ENCODE results near the gene PLOD1. TPM values are rescaled to one million over a fixed set of nuclear protein-coding genes. Genes with fewer than 3 reads are reported as not detected.

The PLOD1 gene
- total RNA-seq, 1 experiment from 2014 or later, result 64.1 TPM

- H4K20me1 ChIP-seq (ENCODE audit: insufficient read depth), result no peaks in the 10 kb centered on the region
- no peaks in the 10 kb centered on the region for H3F3A ChIP-seq (ENCODE audit: insufficient read depth, low read depth)
- H3K4me3 ChIP-seq, result no peak overlapping the region
- no peak overlapping the region for H2AFZ ChIP-seq
- ChIA-PET CTCF (no interaction called here), POLR2A (ENCODE audit: unreplicated experiment) (no interaction called here)
- intact Hi-C loops (cut with micrococcal nuclease; ENCODE audit: unreplicated experiment), result no loop called here
- no peak overlapping the region for H3K4me2 ChIP-seq
- DNase-seq, result no peak
- no peaks in the 10 kb centered on the region for H3K79me2 ChIP-seq (ENCODE audit: low read depth)
- H3K27ac ChIP-seq, result no peak overlapping the region
- H3K4me1 ChIP-seq (replicated peaks; ENCODE audit: insufficient read depth), result no peaks in the 10 kb centered on the region
- H3K27me3 ChIP-seq (ENCODE audit: insufficient read depth, low read depth), result no peaks in the 10 kb centered on the region
- no peaks in the 10 kb centered on the region for H3K36me3 ChIP-seq (ENCODE audit: low read depth)
- BruUV-seq (replicated peaks), result no TSS peak
- no peaks in the 10 kb centered on the region for H3K9me2 ChIP-seq (ENCODE audit: insufficient read depth)
- H3K9me3 ChIP-seq (ENCODE audit: insufficient read depth, low read depth), result no peaks in the 10 kb centered on the region
- TF ChIP-seq EZH2 (IDR thresholded peaks at IDR 0.05; ENCODE audit: low read depth), result no peak
- TF ChIP-seq, protein P1, sequence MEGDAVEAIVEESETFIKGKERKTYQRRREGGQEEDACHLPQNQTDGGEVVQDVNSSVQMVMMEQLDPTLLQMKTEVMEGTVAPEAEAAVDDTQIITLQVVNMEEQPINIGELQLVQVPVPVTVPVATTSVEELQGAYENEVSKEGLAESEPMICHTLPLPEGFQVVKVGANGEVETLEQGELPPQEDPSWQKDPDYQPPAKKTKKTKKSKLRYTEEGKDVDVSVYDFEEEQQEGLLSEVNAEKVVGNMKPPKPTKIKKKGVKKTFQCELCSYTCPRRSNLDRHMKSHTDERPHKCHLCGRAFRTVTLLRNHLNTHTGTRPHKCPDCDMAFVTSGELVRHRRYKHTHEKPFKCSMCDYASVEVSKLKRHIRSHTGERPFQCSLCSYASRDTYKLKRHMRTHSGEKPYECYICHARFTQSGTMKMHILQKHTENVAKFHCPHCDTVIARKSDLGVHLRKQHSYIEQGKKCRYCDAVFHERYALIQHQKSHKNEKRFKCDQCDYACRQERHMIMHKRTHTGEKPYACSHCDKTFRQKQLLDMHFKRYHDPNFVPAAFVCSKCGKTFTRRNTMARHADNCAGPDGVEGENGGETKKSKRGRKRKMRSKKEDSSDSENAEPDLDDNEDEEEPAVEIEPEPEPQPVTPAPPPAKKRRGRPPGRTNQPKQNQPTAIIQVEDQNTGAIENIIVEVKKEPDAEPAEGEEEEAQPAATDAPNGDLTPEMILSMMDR (conservative IDR thresholded peaks at IDR 0.05), result no peak
Measured at GRCh38 chr1:11943619-11944018, 9.1 kb downstream of the PLOD1 start.

- H3K4me1 ChIP-seq (replicated peaks; ENCODE audit: insufficient read depth), result no peaks in the 10 kb centered on the region
- no peak overlapping the region for H3K4me3 ChIP-seq
- POLR2A ChIA-PET (ENCODE audit: unreplicated experiment), result interaction anchor here (0.5 kb wide), 1 partner anchor 10 kb away, joined by 3 read pairs; the partner anchor contains the start of gene PLOD1
- no peaks in the 10 kb centered on the region for H3K27me3 ChIP-seq (ENCODE audit: insufficient read depth, low read depth)
- no peak overlapping the region for H2AFZ ChIP-seq
- no peaks in the 10 kb centered on the region for H3K9me3 ChIP-seq (ENCODE audit: insufficient read depth, low read depth)
- H3K4me2 ChIP-seq, result no peak overlapping the region
- H3K36me3 ChIP-seq (ENCODE audit: low read depth), result no peaks in the 10 kb centered on the region
- H4K20me1 ChIP-seq (ENCODE audit: insufficient read depth), result no peaks in the 10 kb centered on the region
- intact Hi-C loops (cut with micrococcal nuclease; ENCODE audit: unreplicated experiment), result no loop called here
- TF ChIP-seq, protein P1 (conservative IDR thresholded peaks at IDR 0.05), result no peak
- no peak for TF ChIP-seq EZH2 (IDR thresholded peaks at IDR 0.05; ENCODE audit: low read depth)
- CTCF ChIA-PET, result no interaction called here
- H3F3A ChIP-seq (ENCODE audit: insufficient read depth, low read depth), result no peaks in the 10 kb centered on the region
- DNase-seq, result no peak
- no peaks in the 10 kb centered on the region for H3K79me2 ChIP-seq (ENCODE audit: low read depth)
- H3K9me2 ChIP-seq (ENCODE audit: insufficient read depth), result no peaks in the 10 kb centered on the region
- BruUV-seq (replicated peaks), result no TSS peak
- H3K27ac ChIP-seq, result no peak overlapping the region
Measured at GRCh38 chr1:11944358-11944931, 9.9 kb downstream of the PLOD1 start.

DNA sequence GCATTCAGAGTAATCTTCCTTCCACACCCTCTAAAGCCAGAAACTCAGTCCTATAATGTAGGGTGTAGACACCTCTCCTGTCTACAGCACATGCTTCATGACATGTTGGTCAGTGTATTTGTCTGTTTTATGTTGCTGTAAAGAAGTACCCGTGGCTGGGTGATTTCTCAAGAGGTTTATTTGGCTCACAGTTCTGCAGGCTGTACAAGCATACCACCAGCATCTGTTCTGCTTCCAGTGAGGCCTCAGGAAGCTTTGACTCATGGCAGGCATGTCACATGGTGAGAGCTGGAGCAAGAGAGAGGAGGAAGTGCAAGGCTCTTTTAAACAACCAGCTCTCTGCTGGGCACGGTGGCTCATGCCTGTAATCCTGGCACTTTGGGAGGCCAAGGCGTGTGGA is 12.1 kb downstream of the PLOD1 start:
- H4K20me1 ChIP-seq (ENCODE audit: insufficient read depth), result no peaks in the 10 kb centered on the region
- BruUV-seq (replicated peaks), result no TSS peak
- H3K36me3 ChIP-seq (ENCODE audit: low read depth), result no peaks in the 10 kb centered on the region
- no peaks in the 10 kb centered on the region for H3F3A ChIP-seq (ENCODE audit: insufficient read depth, low read depth)
- H3K27ac ChIP-seq, result no peak overlapping the region
- no peaks in the 10 kb centered on the region for H3K9me3 ChIP-seq (ENCODE audit: insufficient read depth, low read depth)
- H3K4me2 ChIP-seq, result no peak overlapping the region
- H3K27me3 ChIP-seq (ENCODE audit: insufficient read depth, low read depth), result no peaks in the 10 kb centered on the region
- H3K79me2 ChIP-seq (ENCODE audit: low read depth), result no peaks in the 10 kb centered on the region
- H3K9me2 ChIP-seq (ENCODE audit: insufficient read depth), result no peaks in the 10 kb centered on the region
- no peak overlapping the region for H3K4me3 ChIP-seq
- no peak overlapping the region for H2AFZ ChIP-seq
- no peak for DNase-seq
- ChIA-PET POLR2A (ENCODE audit: unreplicated experiment) (no interaction called here), CTCF (no interaction called here)
- H3K4me1 ChIP-seq (replicated peaks; ENCODE audit: insufficient read depth), result no peaks in the 10 kb centered on the region
- TF ChIP-seq EZH2 (IDR thresholded peaks at IDR 0.05; ENCODE audit: low read depth), result no peak
- TF ChIP-seq, protein P1 (conservative IDR thresholded peaks at IDR 0.05), result no peak
- intact Hi-C loops (cut with micrococcal nuclease; ENCODE audit: unreplicated experiment), result no loop called here
